ENCODE measurements around the gene HAUS5. TPM values are rescaled to one million over a fixed set of nuclear protein-coding genes. Genes with fewer than 3 reads are reported as not detected.

The HAUS5 gene
- total RNA-seq, 3 donors from 2014 or later (not counting 1 experiment from before 2014, with no cell fraction given), result 17.5 to 26.4 (median 21.6) TPM

DNA sequence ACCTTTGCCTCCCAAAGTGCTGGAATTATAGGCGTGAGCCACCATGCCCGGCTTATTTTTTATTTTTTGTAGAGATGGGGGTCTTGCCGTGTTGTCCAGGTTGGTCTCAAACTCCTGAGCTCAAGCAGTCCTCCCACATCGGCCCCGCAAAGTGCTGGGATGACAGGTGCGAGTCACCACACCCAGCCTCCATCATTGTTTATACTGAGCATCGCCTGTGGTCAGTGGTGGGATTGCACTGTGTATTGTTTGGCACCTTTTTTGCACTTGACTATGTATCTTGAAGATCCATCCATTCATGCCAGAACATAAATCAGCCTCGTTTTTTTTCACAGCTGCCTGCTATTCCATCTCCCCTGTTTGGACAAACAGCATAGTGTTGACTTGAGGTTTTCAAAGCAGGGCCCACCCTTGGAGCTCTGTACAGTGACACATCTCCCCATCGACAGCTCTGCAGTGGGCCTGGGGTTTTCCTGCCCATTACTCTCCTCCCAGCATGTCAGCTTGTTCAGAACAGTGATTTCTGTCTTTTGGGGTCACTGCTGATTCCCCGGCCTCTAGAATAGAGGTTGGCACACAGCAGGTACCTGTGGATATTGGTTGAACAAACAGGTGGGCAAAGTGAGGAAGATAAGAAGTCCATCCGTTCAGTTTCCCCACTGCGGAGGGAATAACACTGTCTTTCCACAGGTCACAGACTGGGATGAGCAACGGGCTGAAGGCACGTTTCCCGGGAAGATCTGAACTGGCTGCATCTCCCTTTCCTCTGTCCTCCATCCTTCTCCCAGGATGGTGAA lies 45.6 kb downstream of the HAUS5 start:
- 96% methylated on average over 14 of the region's 15 CpGs for WGBS (ENCODE audit: insufficient coverage)
- no peaks in the 10 kb centered on the region for H3K27me3 ChIP-seq (ENCODE audit: control insufficient read depth, insufficient read depth, low read length)
- no peaks in the 10 kb centered on the region for H3K4me1 ChIP-seq (ENCODE audit: control insufficient read depth, insufficient read depth, low read length)
- Mint-ChIP-seq H3K27me3 (ENCODE audit: low read depth in 2 of 2) (no peaks in the 10 kb centered on the region), H3K4me3 (no peak overlapping the region), H3K4me1 (peaks cover 6 to 11% of the 10 kb centered on the region in 2 donors), H3K9me3 (no peaks in the 10 kb centered on the region), H3K27ac (no peak overlapping the region), H3K36me3 (no peaks in the 10 kb centered on the region)
- DNase-seq (no peak), ATAC-seq (peak in 1 of 3 donors; percentile 36)
- H3K27ac ChIP-seq (ENCODE audit: low read length), result no peak overlapping the region
- peaks cover 55% of the 10 kb centered on the region for H3K36me3 ChIP-seq (ENCODE audit: control insufficient read depth, insufficient read depth, low read length)
- H3K4me3 ChIP-seq (ENCODE audit: low read length), result no peak overlapping the region
- TF ChIP-seq, protein P1, sequence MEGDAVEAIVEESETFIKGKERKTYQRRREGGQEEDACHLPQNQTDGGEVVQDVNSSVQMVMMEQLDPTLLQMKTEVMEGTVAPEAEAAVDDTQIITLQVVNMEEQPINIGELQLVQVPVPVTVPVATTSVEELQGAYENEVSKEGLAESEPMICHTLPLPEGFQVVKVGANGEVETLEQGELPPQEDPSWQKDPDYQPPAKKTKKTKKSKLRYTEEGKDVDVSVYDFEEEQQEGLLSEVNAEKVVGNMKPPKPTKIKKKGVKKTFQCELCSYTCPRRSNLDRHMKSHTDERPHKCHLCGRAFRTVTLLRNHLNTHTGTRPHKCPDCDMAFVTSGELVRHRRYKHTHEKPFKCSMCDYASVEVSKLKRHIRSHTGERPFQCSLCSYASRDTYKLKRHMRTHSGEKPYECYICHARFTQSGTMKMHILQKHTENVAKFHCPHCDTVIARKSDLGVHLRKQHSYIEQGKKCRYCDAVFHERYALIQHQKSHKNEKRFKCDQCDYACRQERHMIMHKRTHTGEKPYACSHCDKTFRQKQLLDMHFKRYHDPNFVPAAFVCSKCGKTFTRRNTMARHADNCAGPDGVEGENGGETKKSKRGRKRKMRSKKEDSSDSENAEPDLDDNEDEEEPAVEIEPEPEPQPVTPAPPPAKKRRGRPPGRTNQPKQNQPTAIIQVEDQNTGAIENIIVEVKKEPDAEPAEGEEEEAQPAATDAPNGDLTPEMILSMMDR (IDR thresholded peaks at IDR 0.05), result no peak
- no peaks in the 10 kb centered on the region for H3K9me3 ChIP-seq (ENCODE audit: control insufficient read depth, insufficient read depth, low read length)
- intact Hi-C loops (cut with micrococcal nuclease), result no loop called here

- Histone ChIP-seq H3K36me3 (ENCODE audit: control insufficient read depth, insufficient read depth, low read length) (peaks cover 48% of the 10 kb centered on the region), H3K4me1 (ENCODE audit: control insufficient read depth, insufficient read depth, low read length) (no peaks in the 10 kb centered on the region), H3K27ac (ENCODE audit: low read length) (no peak overlapping the region), H3K9me3 (ENCODE audit: control insufficient read depth, insufficient read depth, low read length) (no peaks in the 10 kb centered on the region), H3K27me3 (ENCODE audit: control insufficient read depth, insufficient read depth, low read length) (no peaks in the 10 kb centered on the region), H3K4me3 (ENCODE audit: low read length) (no peak overlapping the region)
- intact Hi-C loops (cut with micrococcal nuclease), result no loop called here
- Mint-ChIP-seq H3K4me1 (peaks cover 5 to 6% of the 10 kb centered on the region in 2 donors), H3K4me3 (no peak overlapping the region), H3K27me3 (ENCODE audit: low read depth in 2 of 2) (no peaks in the 10 kb centered on the region), H3K36me3 (no peaks in the 10 kb centered on the region), H3K27ac (no peak overlapping the region), H3K9me3 (no peaks in the 10 kb centered on the region)
- TF ChIP-seq, protein P1 (IDR thresholded peaks at IDR 0.05), result no peak
- no peak for DNase-seq
- 100% methylated on average over 2 of the region's 6 CpGs for WGBS (ENCODE audit: insufficient coverage)
- ATAC-seq, result no peak
Measured at GRCh38 chr19:35661995-35662340, 49.4 kb downstream of the HAUS5 start.

GRCh38 chr19:35663981-35664380 lies 51.4 kb downstream of the HAUS5 start:
- H3K4me1 ChIP-seq (ENCODE audit: control insufficient read depth, insufficient read depth, low read length), result no peaks in the 10 kb centered on the region
- no peaks in the 10 kb centered on the region for H3K36me3 Mint-ChIP-seq
- H3K36me3 ChIP-seq (ENCODE audit: control insufficient read depth, insufficient read depth, low read length), result peaks cover 33% of the 10 kb centered on the region
- H3K4me1 Mint-ChIP-seq, result no peaks in the 10 kb centered on the region
- H3K4me3 ChIP-seq (ENCODE audit: low read length), result no peak overlapping the region
- ATAC-seq, result no peak
- H3K9me3 Mint-ChIP-seq, result no peaks in the 10 kb centered on the region
- DNase-seq, result no peak
- H3K27ac ChIP-seq (ENCODE audit: low read length), result no peak overlapping the region
- H3K9me3 ChIP-seq (ENCODE audit: control insufficient read depth, insufficient read depth, low read length), result no peaks in the 10 kb centered on the region
- TF ChIP-seq, protein P1 (IDR thresholded peaks at IDR 0.05), result no peak
- no peaks in the 10 kb centered on the region for H3K27me3 Mint-ChIP-seq (ENCODE audit: low read depth in 2 of 2)
- no peak overlapping the region for H3K27ac Mint-ChIP-seq
- no peak overlapping the region for H3K4me3 Mint-ChIP-seq
- no peaks in the 10 kb centered on the region for H3K27me3 ChIP-seq (ENCODE audit: control insufficient read depth, insufficient read depth, low read length)
- WGBS (ENCODE audit: insufficient coverage), result 95% methylated on average over 3 of the region's 3 CpGs
- intact Hi-C loops (cut with micrococcal nuclease), result no loop called here

GRCh38 chr19:35665157-35665556 lies 52.6 kb downstream of the HAUS5 start:
- peaks cover 3% of the 10 kb centered on the region for H3K27me3 ChIP-seq (ENCODE audit: control insufficient read depth, insufficient read depth, low read length)
- no peaks in the 10 kb centered on the region for H3K9me3 ChIP-seq (ENCODE audit: control insufficient read depth, insufficient read depth, low read length)
- no peak overlapping the region for H3K27ac ChIP-seq (ENCODE audit: low read length)
- H3K36me3 ChIP-seq (ENCODE audit: control insufficient read depth, insufficient read depth, low read length), result peaks cover 25% of the 10 kb centered on the region
- Mint-ChIP-seq H3K27ac (no peak overlapping the region), H3K9me3 (no peaks in the 10 kb centered on the region), H3K36me3 (no peaks in the 10 kb centered on the region), H3K27me3 (ENCODE audit: low read depth in 2 of 2) (peaks cover 6 to 8% of the 10 kb centered on the region in 2 donors), H3K4me3 (no peak overlapping the region), H3K4me1 (no peaks in the 10 kb centered on the region)
- no peaks in the 10 kb centered on the region for H3K4me1 ChIP-seq (ENCODE audit: control insufficient read depth, insufficient read depth, low read length)
- TF ChIP-seq, protein P1 (IDR thresholded peaks at IDR 0.05), result no peak
- 97% methylated on average over 24 of the region's 24 CpGs for WGBS (ENCODE audit: insufficient coverage)
- no peak overlapping the region for H3K4me3 ChIP-seq (ENCODE audit: low read length)
- DNase-seq (no peak), ATAC-seq (no peak)
- intact Hi-C loops (cut with micrococcal nuclease), result no loop called here
